ENCODE measurements around the gene KLC1. TPM values are rescaled to one million over a fixed set of nuclear protein-coding genes. Genes with fewer than 3 reads are reported as not detected.

Gene KLC1
- total and polyA plus RNA-seq, 2 of the 8 experiments (the other 6 are each of a cell fraction or from before 2014, with no cell fraction given), result 84.6 to 134 TPM

- no peak overlapping the region for H3K4ac ChIP-seq (replicated peaks; ENCODE audit: insufficient read length, low read depth, low read length)
- no peak overlapping the region for H3K18ac ChIP-seq (ENCODE audit: extremely low read depth, low read length)
- ChIA-PET CTCF (ENCODE audit: partially characterized antibody) (interaction anchor here (1.0 to 1.6 kb wide), 2 partner anchors 12 to 162 kb away, joined by 4 to 6 read pairs; no protein-coding TSS in a partner anchor), POLR2A (ENCODE audit: partially characterized antibody) (interaction anchor here (0.6 to 1.4 kb wide), 2 partner anchors 9 to 10 kb away, joined by 3 read pairs; no protein-coding TSS in a partner anchor)
- no peaks in the 10 kb centered on the region; a peak in 1 of 7 replicates for H3K27me3 ChIP-seq (replicated peaks in 1 of 4; ENCODE audit: control insufficient read depth in 3 of 4, extremely low read depth in 1 of 4, insufficient read depth in 3 of 4, low read length in 3 of 4)
- DNase-seq (ENCODE audit: low read depth in 1 of 2, low spot score in 2 of 2) (no peak), FAIRE-seq (no peak)
- H2BK20ac ChIP-seq (ENCODE audit: low read length), result no peak overlapping the region
- no peaks in the 10 kb centered on the region for H3K9me3 ChIP-seq (ENCODE audit: insufficient read depth in 2 of 2, low read depth in 1 of 2, low read length in 1 of 2)
- H2BK120ac ChIP-seq (replicated peaks; ENCODE audit: low read depth, low read length), result no peak overlapping the region
- H4K5ac ChIP-seq (ENCODE audit: insufficient read length, low read depth, low read length), result no peak overlapping the region
- no peak overlapping the region for H4K8ac ChIP-seq (ENCODE audit: extremely low read depth, insufficient read depth, low read length)
- 91% methylated on average over 10 of the region's 10 CpGs; no CpG with 5 or more reads in 1 of the 2 experiments for WGBS, 2 experiments (ENCODE audit: extremely low coverage in 1 of 2, insufficient coverage in 1 of 2, insufficient read length in 1 of 2, insufficient replicate concordance in 2 of 2, low coverage in 1 of 2, low lambda C conversion rate in 2 of 2, missing lambda C conversion rate in 1 of 2)
- H3K56ac ChIP-seq (replicated peaks; ENCODE audit: insufficient read length, low read depth, low read length), result no peak overlapping the region
- H4K20me1 ChIP-seq (replicated peaks in 1 of 2; ENCODE audit: control insufficient read depth in 1 of 2, insufficient read depth in 2 of 2, low read length in 2 of 2), result peaks cover 0 to 2% of the 10 kb centered on the region in 2 experiments
- H2BK12ac ChIP-seq (ENCODE audit: low read depth, low read length), result no peak overlapping the region
- no peak overlapping the region for H3K14ac ChIP-seq (ENCODE audit: insufficient read length)
- no peaks in the 10 kb centered on the region for H3K79me2 ChIP-seq (ENCODE audit: control insufficient read depth in 1 of 2, insufficient read depth in 2 of 2, low read length in 2 of 2)
- H3K9ac ChIP-seq (replicated peaks in 1 of 4; ENCODE audit: extremely low read depth in 1 of 4, low read depth in 3 of 4, low read length in 3 of 4), result no peak overlapping the region
- H3K4me3 ChIP-seq (ENCODE audit: extremely low read depth in 1 of 4, insufficient read depth in 2 of 4, low read depth in 3 of 4, low read length in 4 of 4), result no peak overlapping the region
- no peak overlapping the region for H2BK15ac ChIP-seq (ENCODE audit: low read length)
- no peak overlapping the region for H3K27ac ChIP-seq (ENCODE audit: low read depth, low read length)
- peaks cover 0 to 3% (median under 1%) of the 10 kb centered on the region in 4 experiments; a peak in 3 of 7 replicates for H3K4me1 ChIP-seq (replicated peaks in 1 of 4; ENCODE audit: control insufficient read depth in 3 of 4, insufficient read depth in 4 of 4, low read length in 3 of 4)
- H3K23me2 ChIP-seq (ENCODE audit: low read depth, low read length), result no peaks in the 10 kb centered on the region
- H3K23ac ChIP-seq (ENCODE audit: insufficient read length), result no peak overlapping the region
- no peak for TF ChIP-seq SUZ12 (IDR thresholded peaks at IDR 0.05; ENCODE audit: low read length)
- TF ChIP-seq SRF (IDR thresholded peaks at IDR 0.05; ENCODE audit: low read depth, low read length), result no peak
- no peak for TF ChIP-seq POLR2AphosphoS5 (IDR thresholded peaks at IDR 0.05; ENCODE audit: low read depth, low read length)
- TF ChIP-seq SP4 (IDR thresholded peaks at IDR 0.05; ENCODE audit: low read length), result no peak
- TF ChIP-seq, protein P1, sequence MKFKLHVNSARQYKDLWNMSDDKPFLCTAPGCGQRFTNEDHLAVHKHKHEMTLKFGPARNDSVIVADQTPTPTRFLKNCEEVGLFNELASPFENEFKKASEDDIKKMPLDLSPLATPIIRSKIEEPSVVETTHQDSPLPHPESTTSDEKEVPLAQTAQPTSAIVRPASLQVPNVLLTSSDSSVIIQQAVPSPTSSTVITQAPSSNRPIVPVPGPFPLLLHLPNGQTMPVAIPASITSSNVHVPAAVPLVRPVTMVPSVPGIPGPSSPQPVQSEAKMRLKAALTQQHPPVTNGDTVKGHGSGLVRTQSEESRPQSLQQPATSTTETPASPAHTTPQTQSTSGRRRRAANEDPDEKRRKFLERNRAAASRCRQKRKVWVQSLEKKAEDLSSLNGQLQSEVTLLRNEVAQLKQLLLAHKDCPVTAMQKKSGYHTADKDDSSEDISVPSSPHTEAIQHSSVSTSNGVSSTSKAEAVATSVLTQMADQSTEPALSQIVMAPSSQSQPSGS (IDR thresholded peaks at IDR 0.05; ENCODE audit: low read length), result no peak
- no peak for TF ChIP-seq SP1 (IDR thresholded peaks at IDR 0.05; ENCODE audit: low read depth, low read length)
- TF ChIP-seq HDAC6 (IDR thresholded peaks at IDR 0.05; ENCODE audit: low read depth, low read length), result no peak
- no peak for TF ChIP-seq GTF2F1 (IDR thresholded peaks at IDR 0.05; ENCODE audit: borderline replicate concordance, low read depth, low read length)
- H3K36me3 ChIP-seq (ENCODE audit: control insufficient read depth in 2 of 4, insufficient read depth in 4 of 4, low read length in 3 of 4), result peaks cover 0 to 6% (median 2%) of the 10 kb centered on the region in 4 experiments; a peak in 4 of 8 replicates
- no peak overlapping the region for H3K4me2 ChIP-seq (ENCODE audit: insufficient read depth in 1 of 2, low read depth in 2 of 2, low read length in 2 of 2)
- H2AK5ac ChIP-seq (ENCODE audit: low read depth, low read length), result no peak overlapping the region
- H3K79me1 ChIP-seq (ENCODE audit: low read depth, low read length), result no peaks in the 10 kb centered on the region
- no peak overlapping the region for H4K91ac ChIP-seq (replicated peaks; ENCODE audit: insufficient read length, low read length)
- H2AFZ ChIP-seq (ENCODE audit: low read length), result no peak overlapping the region
- no peak overlapping the region for H2BK5ac ChIP-seq (ENCODE audit: low read depth, low read length)
These were observed 109.2 kb downstream of the KLC1 start for GRCh38 chr14:103738166-103738565.
